Stimulated activated CD4-positive, alpha-beta T cell treated with anti-CD3 and anti-CD28 coated beads, Interleukin-2, amount 100 ng/mL, for 24 hours (primary cell): Measurements from ENCODE around the gene DAAM2.

ENCODE experiments used
- DNase-seq, 2 donors: peaks; one replicate each; pipeline ENCODE4 v3.0.0-alpha.2; 2020

DAAM2 gene

GRCh38 chr6:39820553-39820952 is 28.4 kb downstream of the DAAM2 start:
- DNase-seq: no peak

- no peak for DNase-seq
Observed at GRCh38 chr6:39821046-39821740, 29.0 kb downstream of the DAAM2 start.

DNA sequence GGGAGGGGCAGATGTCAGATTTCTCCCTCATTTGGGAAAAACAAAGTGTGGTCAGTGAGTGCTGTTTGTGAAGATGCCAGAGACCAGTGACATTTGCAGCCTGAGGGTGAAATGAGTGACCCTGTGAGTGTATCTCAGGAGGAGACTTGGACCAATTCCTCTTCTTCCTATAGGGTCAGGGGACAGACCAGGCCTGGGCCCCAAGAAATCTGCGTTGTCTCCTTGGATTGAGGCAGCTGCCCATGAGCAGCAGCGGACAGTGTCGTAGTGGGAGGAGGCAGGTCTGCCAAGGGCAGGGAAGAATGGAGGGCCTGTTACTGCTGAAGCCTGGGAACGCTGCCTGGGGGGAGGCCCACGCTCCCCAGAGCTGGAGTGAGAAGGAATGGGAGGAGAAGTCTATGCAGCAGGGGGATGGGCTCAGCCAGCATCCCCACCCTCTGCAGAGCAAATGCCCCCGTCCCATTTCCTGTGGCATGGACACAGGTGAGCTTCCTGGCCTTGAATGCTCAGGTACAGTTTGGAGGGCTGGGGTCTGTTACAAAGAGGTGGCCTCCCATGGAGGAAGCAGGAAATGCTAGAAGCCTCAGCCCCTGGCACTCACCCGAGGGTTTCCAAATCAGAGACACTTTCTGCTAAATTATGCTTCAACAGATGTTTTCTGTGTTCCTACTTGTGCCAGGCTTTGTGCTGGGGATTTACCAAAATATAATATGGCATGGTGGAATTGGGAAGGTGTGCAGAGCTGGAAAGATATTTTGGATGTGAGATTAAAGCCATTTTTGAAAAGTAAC is 29.8 kb downstream of the DAAM2 start:
- DNase-seq: no peak

- DNase-seq: no peak
Observed at GRCh38 chr6:39822846-39823815, 31.0 kb downstream of the DAAM2 start.

GRCh38 chr6:39824030-39824926 is 32.1 kb downstream of the DAAM2 start:
- no peak for DNase-seq

- no peak for DNase-seq
Observed at GRCh38 chr6:39829331-39829730, 37.2 kb downstream of the DAAM2 start.

GRCh38 chr6:39830444-39830843 is 38.3 kb downstream of the DAAM2 start:
- no peak for DNase-seq

DNA sequence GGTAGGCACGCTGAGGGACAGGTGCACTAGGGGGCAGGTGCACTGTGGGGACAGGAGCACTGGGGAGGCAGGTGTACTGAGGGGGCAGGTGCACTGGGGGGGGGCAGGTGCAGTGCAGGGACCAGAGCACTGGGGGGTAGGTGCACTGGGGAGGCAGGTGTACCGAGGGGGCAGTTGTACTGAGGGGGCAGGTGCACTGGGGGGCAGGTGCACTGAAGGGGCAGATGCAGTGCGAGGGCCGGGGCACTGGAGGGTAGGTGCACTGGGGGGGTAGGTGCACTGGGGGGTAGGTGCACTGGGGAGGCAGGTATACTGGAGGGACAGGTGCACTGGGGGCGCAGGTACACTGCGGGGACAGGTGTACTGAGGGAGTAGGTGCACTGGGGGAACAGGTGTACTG is 39.5 kb downstream of the DAAM2 start:
- DNase-seq: no peak

DNA sequence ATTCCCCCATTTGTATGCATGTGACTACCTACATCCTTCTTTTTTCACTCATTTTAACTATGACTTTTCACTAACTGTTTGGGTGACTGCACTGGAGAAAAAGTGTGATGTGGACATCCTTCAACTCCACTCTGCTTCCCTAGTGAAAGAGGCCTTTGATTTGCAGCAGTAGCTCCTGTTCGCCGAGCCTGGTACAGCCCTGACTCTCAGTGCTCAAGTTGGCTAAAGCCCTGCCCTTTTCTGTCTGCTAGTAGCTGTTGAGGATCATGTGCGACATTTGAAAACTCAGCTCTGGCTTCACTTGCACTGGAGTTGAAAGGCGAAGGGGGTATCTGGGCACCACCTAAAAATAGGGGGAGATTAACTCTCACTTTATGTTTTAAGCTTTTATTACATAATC is 42.1 kb downstream of the DAAM2 start:
- no peak for DNase-seq

DNA sequence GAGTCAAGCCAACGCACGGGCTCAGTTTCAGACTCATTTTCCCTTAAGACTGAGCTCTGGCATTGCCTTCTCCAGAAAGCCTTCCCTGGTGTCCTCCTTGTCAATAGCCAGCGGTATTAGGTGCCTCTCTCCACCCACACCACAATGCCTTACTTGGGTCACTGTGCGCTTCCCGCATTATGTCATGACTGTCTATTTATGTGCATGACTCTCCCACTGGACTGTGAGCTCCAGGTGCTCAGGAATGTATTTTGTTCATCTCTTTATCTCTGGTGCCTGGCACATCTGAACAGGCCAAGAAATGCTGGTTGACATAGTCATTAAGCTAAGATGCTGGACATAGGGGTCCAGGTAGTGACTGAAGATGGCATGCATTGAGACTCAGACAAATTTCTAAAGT is 42.7 kb downstream of the DAAM2 start:
- no peak for DNase-seq

- no peak for DNase-seq
Observed at GRCh38 chr6:39835821-39836295, 43.7 kb downstream of the DAAM2 start.

- no peak for DNase-seq
Observed at GRCh38 chr6:39836606-39837005, 44.4 kb downstream of the DAAM2 start.

- no peak for DNase-seq
Observed at GRCh38 chr6:39839445-39839844, 47.3 kb downstream of the DAAM2 start.

DNA sequence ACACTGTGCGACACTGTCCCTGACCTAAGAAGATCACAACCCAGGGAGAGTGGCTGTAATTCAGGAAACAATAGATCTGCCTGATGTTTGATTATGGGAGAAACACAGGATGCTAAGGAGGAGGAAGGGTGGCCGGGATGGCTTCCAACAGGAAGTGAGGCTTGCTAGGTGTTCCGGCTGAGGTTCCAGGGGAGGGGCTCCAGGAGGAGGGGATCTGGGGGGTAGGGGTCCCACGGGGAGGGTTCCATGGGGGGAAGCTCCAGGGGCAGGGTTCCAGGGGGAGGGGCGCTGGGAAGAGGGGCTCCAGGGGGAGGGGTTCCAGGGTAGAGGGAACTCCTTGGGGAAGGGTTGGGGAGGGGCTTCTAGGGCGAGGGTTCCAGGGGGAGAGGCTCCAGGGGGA is 48.6 kb downstream of the DAAM2 start:
- DNase-seq: no peak

- DNase-seq: no peak
Observed at GRCh38 chr6:39841291-39841690, 49.1 kb downstream of the DAAM2 start.

DNA sequence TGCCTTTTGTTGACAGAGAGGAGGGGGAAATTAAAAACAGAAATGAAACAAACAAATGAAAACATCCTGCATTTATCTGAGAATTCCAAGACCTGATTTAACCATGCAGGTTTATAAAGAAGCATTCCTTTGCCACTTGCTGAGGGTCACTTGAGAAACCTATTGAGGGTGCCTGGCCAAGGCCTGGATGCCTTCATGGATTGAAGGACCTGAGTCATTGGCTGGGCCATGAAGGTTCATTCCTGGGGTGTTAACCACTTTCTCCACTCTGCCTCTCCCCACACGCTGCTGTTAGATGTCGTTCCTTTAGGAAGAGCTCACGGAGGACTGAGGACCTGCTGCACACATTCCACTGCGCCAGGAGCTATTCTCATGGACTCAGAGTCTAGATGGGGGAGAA is 49.7 kb downstream of the DAAM2 start:
- no peak for DNase-seq

DNA sequence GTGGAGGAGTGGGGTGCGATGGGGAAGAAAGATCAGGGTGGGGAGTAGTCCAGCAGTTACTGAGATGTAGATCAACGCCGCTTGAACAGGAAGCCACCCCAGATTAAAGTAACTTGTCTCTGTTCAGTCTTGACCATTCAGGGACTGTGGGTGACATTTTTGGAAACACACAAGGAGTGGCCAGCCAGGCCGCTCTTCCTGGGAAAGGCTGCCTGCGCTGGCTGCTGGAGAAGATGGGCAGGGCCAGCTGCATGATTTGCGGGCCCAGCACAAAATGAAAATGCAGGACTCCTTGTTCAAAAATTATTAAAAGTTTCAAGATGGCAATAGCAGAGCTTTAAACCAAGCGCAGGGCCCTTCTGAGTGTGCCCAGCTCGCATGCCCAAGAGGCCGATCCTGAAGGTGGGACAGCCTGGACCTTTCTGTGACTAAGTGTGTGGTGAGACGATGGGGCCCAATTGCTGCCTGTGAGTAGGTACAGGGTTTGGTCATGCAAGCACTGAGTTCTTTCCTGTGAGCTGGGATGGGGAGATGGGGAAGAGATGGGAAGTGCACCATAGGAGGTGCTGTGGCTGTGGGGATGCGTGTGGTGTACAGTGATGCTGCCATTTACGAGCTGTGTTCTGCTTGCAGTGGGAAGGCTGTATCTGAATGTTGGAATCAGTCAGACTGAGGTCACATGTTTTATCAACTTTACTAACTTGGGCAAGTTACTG is 51.3 kb downstream of the DAAM2 start:
- DNase-seq: no peak

DNA sequence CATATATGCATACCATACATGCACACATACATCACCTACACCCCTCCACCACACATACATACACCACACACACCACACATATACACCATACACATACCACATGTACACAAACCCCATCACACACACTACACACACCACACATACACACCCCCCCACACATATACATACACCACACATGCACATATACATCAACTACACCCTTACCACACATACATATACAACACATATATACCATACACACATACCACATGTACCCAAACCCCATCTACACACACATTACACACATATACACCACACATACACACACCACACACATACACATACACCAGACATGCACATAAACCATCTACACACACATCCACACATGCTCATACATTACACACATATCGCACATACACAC is 52.7 kb downstream of the DAAM2 start:
- no peak for DNase-seq

- no peak for DNase-seq
Observed at GRCh38 chr6:39847221-39847620, 55.0 kb downstream of the DAAM2 start.

- DNase-seq: no peak
Observed at GRCh38 chr6:39848171-39848570, 56.0 kb downstream of the DAAM2 start.

- DNase-seq: no peak
Observed at GRCh38 chr6:39849228-39849627, 57.1 kb downstream of the DAAM2 start.
